Posterior vena cava (tissue), 2 donors: ENCODE measurements around the gene GCNA. TPM values are rescaled to one million over a fixed set of nuclear protein-coding genes. Genes with fewer than 3 reads are reported as not detected.
A peak's percentile ranks its signal among the peaks of the same experiment; 100 is the strongest.
"Not testable (repeated sequence)": the region's sequence is repeated elsewhere in the genome, so short reads cannot be mapped to it uniquely, and the experiment has no call there.

Source experiments
- DNase-seq: peaks from one replicate; pipeline ENCODE4 v3.0.0-alpha.2; 2020; ENCODE audit warnings: low spot score
- intact Hi-C, 2 donors: fragments of 100-400 bp; cut with DNase I; formaldehyde crosslinking; loops; one replicate each; pipeline versions ENCODE4 v1.14.1 to v1.14.2; 2022 to 2023
- total RNA-seq, 2 donors: library from RNA; stranded (reverse); fragmentation: NEBNext Ultra II Directional; extraction: Animal tissue kit (Norgen Biotek cat#: 25700); gene quantifications; one replicate each; pipeline ENCODE4 v1.2.1, GENCODE V29; 2021
- donor health status: DM: yes; HTN: yes; CAD: no.
- donor health status: DM: yes; HTN: yes; CAD: no.

The GCNA gene
- total RNA-seq, 2 donors from 2014 or later: 1.3 to 1.8 TPM

- intact Hi-C loops: no loop called here
- DNase-seq: peak; percentile 52
Measured at GRCh38 chrX:71632923-71633657, 54.9 kb downstream of the GCNA start.

DNA sequence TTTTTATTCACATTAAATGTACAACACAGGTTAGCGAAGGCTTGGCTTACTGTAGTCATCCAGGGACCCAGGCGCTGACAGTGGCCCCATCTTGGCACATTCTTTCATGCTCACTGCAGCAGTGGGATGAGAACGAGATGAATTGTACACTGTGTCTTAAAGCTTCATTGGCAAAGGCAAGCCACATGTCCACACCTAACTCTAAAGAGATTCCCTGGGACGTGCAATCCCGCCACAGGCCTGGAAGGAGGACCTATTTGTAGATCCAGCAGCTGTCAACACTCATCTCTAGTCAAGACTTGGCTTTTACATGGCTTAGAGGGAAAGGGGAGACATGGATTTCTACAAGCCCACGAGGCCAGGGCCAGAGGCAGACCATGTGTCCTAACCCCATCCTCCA is 56.1 kb downstream of the GCNA start:
- DNase-seq: no peak
- intact Hi-C loops: no loop called here

DNA sequence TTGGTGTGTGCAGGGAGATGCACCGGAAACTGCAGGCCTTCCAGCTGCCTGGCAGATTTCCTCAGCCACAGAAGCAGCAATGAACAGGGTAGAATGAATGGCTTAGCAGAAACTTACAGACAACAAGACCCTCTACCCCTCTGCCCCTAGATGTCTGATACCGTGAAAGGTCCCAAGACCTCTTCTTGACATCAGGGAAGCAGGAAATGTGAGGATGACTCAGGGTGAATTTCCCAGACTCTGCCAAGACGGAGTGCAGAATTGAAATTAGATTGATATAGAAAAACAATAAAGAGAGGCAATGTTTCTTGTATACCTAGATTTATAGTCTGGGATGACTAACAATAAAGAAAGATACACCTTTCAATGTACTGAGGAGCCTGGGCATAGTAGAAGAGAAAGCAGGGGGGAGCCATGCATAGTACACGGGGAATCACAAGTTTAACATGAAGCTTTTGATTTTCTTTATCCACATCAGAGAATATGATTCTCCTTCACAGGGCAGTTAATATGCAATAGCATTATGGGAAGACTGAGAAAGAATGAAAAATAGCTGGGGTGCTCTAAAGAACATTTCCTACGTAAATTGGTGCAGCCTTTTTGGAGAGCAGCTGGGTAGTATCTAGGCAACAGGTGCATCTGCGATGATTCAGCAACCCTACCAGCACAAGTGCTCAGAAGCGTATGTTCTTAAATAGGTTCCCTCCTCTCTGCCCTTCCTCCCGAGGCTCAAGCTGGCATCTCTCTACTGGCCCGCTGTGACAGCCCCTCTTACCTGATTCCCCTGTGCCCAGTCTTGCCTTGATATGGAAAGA is 58.4 kb downstream of the GCNA start:
- DNase-seq: no peak
- intact Hi-C loops: no loop called here

DNA sequence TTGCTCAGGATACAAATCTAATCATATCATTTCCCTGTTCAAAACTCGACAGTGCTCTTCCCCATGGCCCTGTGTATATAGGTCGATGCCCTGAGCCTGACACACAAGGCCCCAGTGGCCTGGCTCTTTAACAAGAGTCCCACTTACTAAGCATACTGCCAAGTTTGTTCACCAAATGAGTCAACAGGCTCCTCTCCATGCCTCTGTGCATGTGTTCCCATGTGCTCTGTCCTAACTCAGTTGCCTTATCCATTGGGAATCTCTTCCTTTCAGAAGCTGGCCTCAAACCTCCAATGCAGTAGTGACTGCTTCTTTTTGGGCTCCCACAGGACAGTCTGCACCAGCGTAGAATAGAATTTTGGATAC is 59.0 kb downstream of the GCNA start:
- intact Hi-C loops: no loop called here
- DNase-seq: no peak

- intact Hi-C loops: no loop called here
- no peak for DNase-seq
Measured at GRCh38 chrX:71637848-71638247, 59.6 kb downstream of the GCNA start.

GRCh38 chrX:71638409-71638808 is 60.2 kb downstream of the GCNA start:
- no peak for DNase-seq
- intact Hi-C loops: no loop called here

GRCh38 chrX:71640002-71640401 is 61.8 kb downstream of the GCNA start:
- no peak for DNase-seq
- intact Hi-C loops: no loop called here

DNA sequence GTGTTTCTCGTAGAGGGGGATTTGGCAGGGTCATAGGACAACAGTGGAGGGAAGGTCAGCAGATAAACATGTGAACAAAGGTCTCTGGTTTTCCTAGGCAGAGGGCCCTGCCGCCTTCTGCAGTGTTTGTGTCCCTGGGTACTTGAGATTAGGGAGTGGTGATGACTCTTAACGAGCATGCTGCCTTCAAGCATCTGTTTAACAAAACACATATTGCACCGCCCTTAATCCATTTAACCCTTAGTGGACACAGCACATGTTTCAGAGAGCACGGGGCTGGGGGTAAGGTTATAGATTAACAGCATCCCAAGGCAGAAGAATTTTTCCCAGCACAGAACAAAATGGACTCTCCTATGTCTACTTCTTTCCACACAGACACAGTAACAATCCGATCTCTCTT is 66.2 kb downstream of the GCNA start:
- DNase-seq, intact Hi-C loops: not testable (repeated sequence)

DNA sequence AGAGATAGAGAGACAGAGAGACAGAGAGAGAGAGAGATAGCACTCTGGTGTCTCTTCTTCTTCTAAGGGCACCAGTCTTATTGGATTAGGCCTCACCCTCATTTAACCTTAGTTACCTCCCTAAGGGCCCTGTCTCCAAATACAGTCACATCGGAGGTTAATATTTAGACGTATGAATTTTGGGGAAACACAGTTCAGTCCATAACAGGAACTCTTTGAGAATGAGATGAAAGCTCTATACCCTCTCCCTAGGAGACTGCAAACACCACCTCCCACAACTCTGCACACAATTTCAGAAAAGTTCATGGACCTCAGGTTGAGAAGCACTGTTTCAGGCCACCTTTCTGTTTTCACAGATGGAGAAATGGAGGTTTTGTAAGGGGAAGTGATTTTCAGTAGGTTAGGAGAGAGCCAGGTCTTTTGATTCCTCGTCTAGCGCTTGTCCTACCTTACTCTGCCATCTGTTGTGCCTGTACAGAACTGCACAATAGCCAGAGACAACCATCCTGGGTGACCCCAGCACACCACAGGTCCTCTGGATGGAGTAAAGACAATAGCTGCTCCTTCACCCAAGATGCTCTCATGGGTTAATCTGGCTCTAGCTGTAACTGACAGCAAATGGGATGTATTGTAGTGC is 72.2 kb downstream of the GCNA start:
- intact Hi-C loops: no loop called here
- no peak for DNase-seq

DNA sequence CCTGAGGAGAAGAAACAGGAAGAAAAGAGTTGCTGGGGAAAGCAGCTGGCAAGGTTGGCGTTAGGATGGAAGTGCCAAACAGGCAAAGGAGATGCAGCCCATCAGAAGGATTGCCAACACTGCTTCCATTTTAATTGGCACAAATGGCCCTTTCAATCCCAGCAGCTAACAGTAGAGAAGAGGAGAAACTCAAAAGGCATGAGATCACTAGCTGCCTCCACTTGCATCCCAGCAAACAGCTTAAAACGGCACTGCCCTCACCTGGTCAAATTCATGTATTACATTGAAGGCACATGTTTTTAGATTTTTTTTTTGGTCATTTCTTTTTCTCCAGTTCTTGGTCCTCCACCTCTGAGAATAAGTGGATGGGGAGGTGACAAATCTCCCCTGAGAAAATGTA is 74.2 kb downstream of the GCNA start:
- no peak for DNase-seq
- intact Hi-C loops: no loop called here

DNA sequence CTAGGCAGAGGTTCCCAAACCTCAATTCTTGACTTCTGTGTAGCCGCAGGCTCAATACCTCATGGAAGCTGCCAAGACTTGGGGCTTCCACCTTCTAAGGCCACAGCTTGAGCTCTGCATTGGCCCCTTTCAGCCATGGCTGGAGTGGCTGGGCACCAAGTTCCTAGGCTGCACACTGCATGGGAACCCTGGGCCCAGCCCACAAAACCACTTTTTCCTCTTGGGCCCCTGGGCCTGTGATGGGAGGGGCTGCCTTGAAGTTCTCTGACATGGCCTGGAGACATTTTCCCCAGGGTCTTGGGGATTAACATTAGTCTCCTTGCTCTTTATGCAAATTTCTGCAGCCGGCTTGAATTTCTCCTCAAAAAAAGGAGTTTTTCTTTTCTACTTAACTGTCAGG is 75.1 kb downstream of the GCNA start:
- no peak for DNase-seq
- intact Hi-C loops: no loop called here

GRCh38 chrX:71657267-71657666 is 79.0 kb downstream of the GCNA start:
- no peak for DNase-seq
- intact Hi-C loops: no loop called here

DNA sequence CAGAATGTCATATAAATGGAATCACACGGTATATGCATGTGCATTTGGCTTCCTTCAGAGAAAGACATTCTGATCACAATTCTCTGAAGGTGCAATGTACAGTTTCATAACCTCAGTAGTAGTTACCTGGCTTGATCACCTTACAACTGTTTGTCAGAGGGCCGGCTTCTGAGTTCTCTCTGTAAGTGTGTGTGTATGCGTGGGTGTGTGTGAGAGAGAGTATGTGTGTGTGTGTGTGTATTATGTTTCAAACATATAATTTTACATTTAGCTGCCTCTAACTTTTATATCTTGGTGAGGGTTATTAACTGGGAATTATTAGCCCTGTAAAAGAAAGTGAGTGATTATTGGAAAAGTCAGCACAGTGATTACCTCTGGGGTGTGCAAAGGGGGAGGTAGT is 81.1 kb downstream of the GCNA start:
- intact Hi-C loops: no loop called here
- no peak for DNase-seq

DNA sequence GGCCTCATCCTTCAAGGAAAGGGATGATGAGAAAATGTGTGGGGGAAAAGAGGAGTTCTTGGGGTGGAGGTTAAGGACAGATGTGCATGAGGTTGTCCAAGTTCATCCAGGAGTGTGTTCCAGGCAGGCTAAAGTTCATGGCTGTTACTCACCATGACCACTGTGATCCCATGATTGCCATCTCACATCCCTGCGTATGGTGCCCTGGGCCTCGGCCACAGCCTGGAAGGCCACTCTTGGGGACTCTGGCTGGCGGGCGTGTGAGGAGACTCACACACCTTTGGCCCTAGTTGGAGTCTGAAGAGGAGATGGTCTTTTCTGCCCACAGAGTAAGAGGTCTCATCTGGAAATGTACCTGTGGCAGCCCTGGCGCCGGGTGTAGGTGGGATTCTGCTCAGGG is 81.7 kb downstream of the GCNA start:
- peak; percentile 2 for DNase-seq
- intact Hi-C loops: no loop called here

- DNase-seq: no peak
- intact Hi-C loops: no loop called here
Measured at GRCh38 chrX:71660562-71661416, 82.6 kb downstream of the GCNA start.

DNA sequence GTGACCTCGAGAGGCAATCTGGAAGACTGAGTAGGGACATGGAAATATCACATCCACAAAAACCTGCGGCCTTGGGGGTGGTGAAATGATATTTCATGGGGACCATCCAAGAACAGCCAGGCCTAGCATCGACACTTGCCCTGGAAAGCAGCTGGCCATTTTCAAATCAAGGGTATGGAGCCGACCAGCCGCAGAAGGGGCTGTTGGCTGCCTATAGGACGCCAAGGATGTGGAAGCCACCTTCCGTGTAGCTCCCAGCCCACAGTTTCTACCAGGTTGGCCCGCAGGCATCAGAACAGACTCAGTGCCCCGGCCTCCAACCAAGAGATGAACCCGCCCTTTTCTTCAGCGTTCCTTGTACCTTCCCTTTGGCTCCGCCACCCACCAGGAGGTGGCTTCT is 83.7 kb downstream of the GCNA start:
- intact Hi-C loops: no loop called here
- DNase-seq: no peak

DNA sequence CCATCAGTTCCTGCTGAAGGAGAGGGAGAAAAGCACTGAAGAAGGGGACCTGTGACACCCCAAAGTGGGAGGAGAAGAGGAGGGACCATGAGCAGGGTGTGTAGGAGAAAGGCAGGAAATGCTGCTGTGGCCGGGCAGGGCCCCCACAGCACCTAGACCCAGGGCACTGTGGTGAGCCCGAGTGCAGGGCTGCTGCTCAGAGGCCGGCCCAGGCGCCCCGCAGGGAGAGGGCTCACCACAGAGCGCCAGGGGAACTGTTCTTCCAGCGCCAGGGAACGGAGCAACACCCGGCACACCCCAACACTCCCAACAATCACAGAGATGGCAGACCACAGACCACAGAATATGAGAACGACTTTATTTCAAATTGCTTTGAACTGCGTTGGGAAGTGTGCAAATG is 84.4 kb downstream of the GCNA start:
- intact Hi-C loops, DNase-seq: not testable (repeated sequence)
